Cardiac muscle cell (in vitro differentiated cells and primary cell): ENCODE measurements around the gene RAB11FIP3. TPM values are rescaled to one million over a fixed set of nuclear protein-coding genes. Genes with fewer than 3 reads are reported as not detected.
A peak's percentile ranks its signal among the peaks of the same experiment; 100 is the strongest.

Experiments used
- DNase-seq, 2 donors: peaks; one replicate each; pipeline versions ENCODE4 v3.0.0 to v3.0.0-alpha.2; 2010 to 2017; ENCODE audit warnings: low read depth in 1 of 2, low spot score in 1 of 2
- H3K27ac ChIP-seq: fragments of 200-600 bp; sonication (generic); 2 replicates; pipeline ENCODE4 v1.5.1; 2016
- H3K27me3 ChIP-seq: fragments of 200-600 bp; sonication (generic); 2 replicates; pipeline ENCODE4 v1.6.0; 2016; ENCODE audit warnings: control low read depth
- H3K36me3 ChIP-seq: fragments of 200-600 bp; sonication (generic); 2 replicates; pipeline ENCODE4 v1.5.1; 2016; ENCODE audit warnings: control low read depth
- H3K4me1 ChIP-seq: fragments of 200-600 bp; sonication (generic); 2 replicates; pipeline ENCODE4 v1.8.1; 2017; ENCODE audit warnings: low read depth, mild to moderate bottlenecking, mixed run types
- H3K4me3 ChIP-seq: fragments of 200-600 bp; sonication (generic); 2 replicates; pipeline ENCODE4 v1.5.1; 2016; ENCODE audit warnings: mild to moderate bottlenecking
- H3K9me3 ChIP-seq: fragments of 200-600 bp; sonication (generic); 2 replicates; pipeline ENCODE4 v1.5.1; 2017; ENCODE audit warnings: low read depth, mild to moderate bottlenecking, control low read depth
- polyA plus RNA-seq: library from polyadenylated mRNA; unstranded; fragments of >200 nt; fragmentation: Nextera tagmentation; extraction: Ambion mirVana; gene quantifications from 2 replicates; pipeline ENCODE4 v1.2.1, GENCODE V29; 2016
- total RNA-seq: library from RNA; depleted of rRNA; stranded (reverse); fragments of >200 nt; gene quantifications from 2 replicates; pipeline ENCODE4 v1.2.3, GENCODE V29; 2016
- TF ChIP-seq, protein P1 (sequence below): IDR thresholded peaks from 2 replicates; pipeline ENCODE4 v1.5.1; 2012; ENCODE audit warnings: low read depth, mild to moderate bottlenecking, low read length

RAB11FIP3 gene
- total and polyA plus RNA-seq, 2 experiments from 2014 or later, result 55.3 to 77.1 TPM

DNA sequence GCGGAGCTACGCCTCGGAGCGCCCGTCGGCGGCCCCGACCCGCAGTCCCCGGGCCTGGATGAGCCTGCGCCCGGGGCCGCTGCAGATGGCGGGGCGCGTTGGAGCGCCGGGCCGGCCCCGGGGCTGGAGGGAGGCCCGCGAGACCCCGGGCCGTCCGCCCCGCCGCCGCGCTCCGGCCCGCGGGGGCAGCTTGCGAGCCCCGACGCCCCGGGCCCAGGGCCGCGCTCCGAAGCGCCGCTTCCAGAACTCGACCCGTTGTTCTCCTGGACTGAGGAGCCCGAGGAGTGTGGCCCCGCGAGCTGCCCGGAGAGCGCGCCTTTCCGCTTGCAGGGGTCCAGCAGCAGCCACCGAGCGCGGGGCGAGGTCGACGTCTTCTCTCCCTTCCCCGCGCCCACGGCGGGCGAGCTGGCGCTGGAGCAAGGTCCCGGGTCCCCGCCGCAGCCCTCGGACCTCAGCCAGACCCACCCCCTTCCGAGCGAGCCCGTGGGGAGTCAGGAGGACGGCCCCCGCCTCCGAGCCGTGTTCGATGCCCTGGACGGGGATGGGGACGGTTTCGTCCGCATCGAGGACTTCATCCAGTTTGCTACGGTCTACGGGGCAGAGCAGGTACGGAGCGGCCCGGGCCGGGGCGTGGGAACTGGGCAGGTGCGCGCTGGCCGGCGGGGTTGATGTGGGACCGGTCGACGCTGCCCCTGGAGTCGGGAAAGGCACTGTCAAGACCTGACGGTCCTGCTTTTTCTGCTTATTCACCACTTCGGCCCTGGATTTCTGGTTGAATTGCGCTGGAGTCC is 861 bp downstream of the RAB11FIP3 start:
- Histone ChIP-seq H3K9me3 (no peaks in the 10 kb centered on the region), H3K27ac (no peak overlapping the region), H3K4me3 (peak overlapping the region; percentile 85), H3K4me1 (peaks cover 4% of the 10 kb centered on the region), H3K27me3 (peaks cover 22% of the 10 kb centered on the region), H3K36me3 (no peaks in the 10 kb centered on the region)
- TF ChIP-seq, protein P1, sequence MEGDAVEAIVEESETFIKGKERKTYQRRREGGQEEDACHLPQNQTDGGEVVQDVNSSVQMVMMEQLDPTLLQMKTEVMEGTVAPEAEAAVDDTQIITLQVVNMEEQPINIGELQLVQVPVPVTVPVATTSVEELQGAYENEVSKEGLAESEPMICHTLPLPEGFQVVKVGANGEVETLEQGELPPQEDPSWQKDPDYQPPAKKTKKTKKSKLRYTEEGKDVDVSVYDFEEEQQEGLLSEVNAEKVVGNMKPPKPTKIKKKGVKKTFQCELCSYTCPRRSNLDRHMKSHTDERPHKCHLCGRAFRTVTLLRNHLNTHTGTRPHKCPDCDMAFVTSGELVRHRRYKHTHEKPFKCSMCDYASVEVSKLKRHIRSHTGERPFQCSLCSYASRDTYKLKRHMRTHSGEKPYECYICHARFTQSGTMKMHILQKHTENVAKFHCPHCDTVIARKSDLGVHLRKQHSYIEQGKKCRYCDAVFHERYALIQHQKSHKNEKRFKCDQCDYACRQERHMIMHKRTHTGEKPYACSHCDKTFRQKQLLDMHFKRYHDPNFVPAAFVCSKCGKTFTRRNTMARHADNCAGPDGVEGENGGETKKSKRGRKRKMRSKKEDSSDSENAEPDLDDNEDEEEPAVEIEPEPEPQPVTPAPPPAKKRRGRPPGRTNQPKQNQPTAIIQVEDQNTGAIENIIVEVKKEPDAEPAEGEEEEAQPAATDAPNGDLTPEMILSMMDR, result no peak
- peak in 1 of 2 donors; percentile 30 for DNase-seq

DNA sequence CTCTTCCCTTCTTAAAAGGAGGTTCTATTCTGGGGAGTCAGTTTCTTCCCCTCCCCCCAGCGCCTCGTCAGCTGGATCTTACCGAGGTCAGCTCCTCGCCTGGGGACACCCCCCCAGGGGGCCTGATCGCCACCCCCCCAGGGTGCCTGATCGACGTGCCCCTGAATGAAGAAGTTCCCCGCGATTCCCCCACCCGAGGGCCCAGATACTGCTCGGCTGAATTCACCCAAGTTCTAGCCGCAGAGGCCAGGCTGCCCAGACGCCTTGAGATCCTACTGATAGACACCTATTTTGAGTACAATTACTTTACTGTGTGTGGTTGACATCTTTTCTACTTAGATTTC is 1.4 kb downstream of the RAB11FIP3 start:
- Histone ChIP-seq H3K4me1 (peaks cover 4% of the 10 kb centered on the region), H3K36me3 (no peaks in the 10 kb centered on the region), H3K9me3 (no peaks in the 10 kb centered on the region), H3K4me3 (peak overlapping the region; percentile 85), H3K27ac (no peak overlapping the region), H3K27me3 (peaks cover 22% of the 10 kb centered on the region)
- TF ChIP-seq, protein P1, result no peak
- DNase-seq, result no peak

DNA sequence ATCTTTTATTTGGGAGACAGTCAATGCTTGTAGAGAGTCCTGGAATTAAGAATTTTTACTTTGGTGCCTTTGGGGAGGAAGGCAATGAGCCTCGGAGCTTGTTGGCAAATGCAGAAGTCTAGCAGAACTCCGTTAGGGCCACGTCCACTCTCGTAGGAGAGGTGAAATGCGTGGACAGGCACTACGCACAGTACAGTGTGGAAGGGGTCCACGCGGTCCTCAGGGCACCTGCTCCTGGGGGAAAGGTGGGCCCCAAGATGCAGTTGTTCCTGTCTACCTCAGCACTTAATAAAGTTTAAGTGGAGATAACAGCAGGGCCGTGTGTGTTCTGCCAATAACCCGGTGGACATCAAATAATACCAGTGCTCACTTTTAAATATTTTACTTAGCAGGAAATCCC is 1.8 kb downstream of the RAB11FIP3 start:
- Histone ChIP-seq H3K27ac (no peak overlapping the region), H3K9me3 (no peaks in the 10 kb centered on the region), H3K36me3 (no peaks in the 10 kb centered on the region), H3K27me3 (peaks cover 22% of the 10 kb centered on the region), H3K4me1 (peaks cover 4% of the 10 kb centered on the region), H3K4me3 (peak overlapping the region; percentile 85)
- DNase-seq, result no peak
- TF ChIP-seq, protein P1, result no peak

DNA sequence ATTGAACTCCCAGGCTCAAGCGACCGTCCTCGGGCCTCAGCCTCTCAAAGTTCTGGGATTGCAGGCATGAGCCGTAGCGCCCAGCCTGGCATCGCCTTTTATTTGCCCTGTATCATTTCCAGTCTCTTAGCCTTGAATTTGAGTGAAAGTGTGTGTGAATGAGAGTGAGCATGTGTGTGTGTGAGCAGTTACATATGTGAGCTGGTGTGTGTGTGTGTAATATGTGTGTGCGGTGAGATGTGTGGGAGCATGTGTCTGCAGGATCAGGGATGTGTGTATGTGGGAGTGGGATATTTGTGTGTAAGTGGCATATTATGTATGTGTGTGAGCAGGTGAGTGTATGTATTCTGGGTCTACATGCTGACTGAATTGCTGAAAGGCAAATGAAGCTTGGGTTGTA is 5.5 kb downstream of the RAB11FIP3 start:
- Histone ChIP-seq H3K9me3 (no peaks in the 10 kb centered on the region), H3K27ac (no peak overlapping the region), H3K27me3 (no peaks in the 10 kb centered on the region), H3K36me3 (no peaks in the 10 kb centered on the region), H3K4me1 (peaks cover 4% of the 10 kb centered on the region), H3K4me3 (no peak overlapping the region)
- DNase-seq, result no peak
- TF ChIP-seq, protein P1, result no peak

DNA sequence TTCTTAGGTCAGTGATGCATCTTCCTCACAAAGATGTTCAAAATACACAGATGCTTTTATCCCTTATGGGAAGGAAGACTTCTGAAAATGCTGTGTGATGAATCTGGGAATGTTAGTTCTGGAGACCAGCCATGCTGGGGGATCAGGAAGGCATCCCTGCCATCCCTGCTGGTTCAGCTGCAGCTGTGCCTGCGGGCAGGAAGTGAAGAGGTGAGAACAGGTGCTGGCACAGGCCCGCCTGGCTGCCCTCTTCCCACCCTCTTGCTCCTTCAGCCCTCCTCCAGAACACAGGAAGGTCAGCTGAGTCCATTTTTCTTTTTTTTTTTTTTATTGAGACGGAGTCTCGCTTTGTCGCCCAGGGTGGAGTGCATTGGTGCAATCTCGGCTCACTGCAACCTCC is 15.2 kb downstream of the RAB11FIP3 start:
- no peaks in the 10 kb centered on the region for H3K4me1 ChIP-seq
- no peaks in the 10 kb centered on the region for H3K36me3 ChIP-seq
- no peak for DNase-seq
- TF ChIP-seq, protein P1, result no peak
- H3K27ac ChIP-seq, result peak overlapping the region; percentile 28
- no peaks in the 10 kb centered on the region for H3K27me3 ChIP-seq
- no peak overlapping the region for H3K4me3 ChIP-seq
- H3K9me3 ChIP-seq, result no peaks in the 10 kb centered on the region
